Urinary bladder (tissue), 4 donors: ENCODE data around the gene LYZL6. TPM values are rescaled to one million over a fixed set of nuclear protein-coding genes. Genes with fewer than 3 reads are reported as not detected.
A peak's percentile ranks its signal among the peaks of the same experiment; 100 is the strongest.
"Not testable (repeated sequence)": the region's sequence is repeated elsewhere in the genome, so short reads cannot be mapped to it uniquely, and the experiment has no call there.

Experiments used
- DNase-seq: peaks from one replicate; pipeline ENCODE4 v3.0.0-alpha.2; 2015; ENCODE audit errors: extremely low spot score
- H3K27ac ChIP-seq: one replicate; pipeline ENCODE4 v1.5.1; 2013; ENCODE audit warnings: low read depth, mild to moderate bottlenecking, moderate library complexity
- H3K36me3 ChIP-seq: one replicate; pipeline ENCODE4 v1.6.1; 2013; ENCODE audit warnings: mild to moderate bottlenecking, moderate library complexity; ENCODE audit not compliant: insufficient read depth
- H3K4me1 ChIP-seq: one replicate; pipeline ENCODE4 v1.6.1; 2013; ENCODE audit warnings: mild to moderate bottlenecking, moderate library complexity; ENCODE audit not compliant: insufficient read depth
- H3K4me3 ChIP-seq: one replicate; pipeline ENCODE4 v1.5.1; 2013; ENCODE audit warnings: low read depth, low read length
- WGBS: extraction: QIAGEN DNeasy Blood & Tissue Kit; methylation state at CpG from one replicate; pipeline ENCODE4 v1.1.7; 2013; 5-methylcytosine and 5-hydroxymethylcytosine counted together
- polyA plus RNA-seq: library from polyadenylated mRNA; stranded (reverse); fragments of 200-250 nt; gene quantifications from one replicate; pipeline ENCODE4 v1.2.3, GENCODE V29; 2013
- total RNA-seq: library from RNA; depleted of rRNA; stranded (reverse); fragments of >200 nt; gene quantifications from one replicate; pipeline ENCODE4 v1.2.3, GENCODE V29; 2014
- donor health status: healthy with polysubstance abuse.
- donor health status: healthy.

Gene LYZL6
- total and polyA plus RNA-seq, 2 donors, result not detected

DNA sequence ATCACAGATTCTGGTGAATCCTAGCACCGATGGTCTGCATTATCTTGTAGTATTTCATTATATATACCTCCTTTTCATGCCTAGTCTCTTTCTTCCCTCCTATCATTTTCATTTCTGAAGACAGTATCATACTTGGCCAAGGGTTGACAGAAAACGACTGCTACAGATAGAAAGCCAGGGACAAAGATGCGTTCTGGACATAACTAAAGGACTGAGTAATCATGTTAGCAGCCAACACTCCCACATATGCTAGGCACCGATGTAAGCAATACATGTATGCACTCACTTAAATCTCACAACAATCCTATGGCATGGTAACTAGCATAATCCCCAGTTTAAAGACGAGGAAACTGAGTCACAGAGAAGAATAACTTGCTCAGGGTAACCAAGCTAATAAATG, 35.8 kb downstream of the LYZL6 start:
- DNase-seq, result no peak
- 60% methylated on average over 5 of the region's 5 CpGs for WGBS
- no peak overlapping the region for H3K4me3 ChIP-seq

DNA sequence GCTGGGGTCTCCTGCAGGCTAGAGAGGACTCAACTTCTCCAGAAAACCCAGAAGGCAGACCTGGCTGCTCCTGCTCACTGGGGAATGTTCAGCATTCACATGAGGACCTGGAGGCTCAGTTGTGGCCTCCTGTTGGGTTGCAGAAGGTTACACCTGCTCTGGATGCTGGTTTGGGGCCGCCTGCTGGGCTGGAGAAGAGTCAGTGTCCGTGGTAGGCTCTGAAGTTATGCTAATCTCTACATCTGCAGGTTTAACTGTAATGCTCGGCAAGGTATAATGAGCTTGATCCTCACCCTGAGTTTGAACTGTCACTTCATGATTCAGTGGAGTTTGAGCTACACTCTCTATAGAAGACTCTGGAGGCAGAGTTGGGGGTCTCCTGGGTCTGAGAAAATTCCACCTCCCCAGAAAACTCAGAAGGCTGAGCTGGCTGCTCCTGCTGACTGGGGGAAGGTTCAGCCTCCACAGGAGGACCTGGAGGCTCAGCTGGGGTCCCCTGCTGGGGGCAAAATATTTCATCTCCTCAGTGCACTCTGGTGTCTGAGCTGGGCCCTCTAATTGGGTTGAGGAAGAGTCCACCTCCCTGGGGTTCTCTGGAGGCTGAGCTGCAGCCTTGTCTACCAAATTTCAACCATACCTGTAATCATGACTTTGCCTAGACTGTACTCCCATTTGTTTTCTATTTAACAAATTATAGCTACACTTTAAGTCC, 36.4 kb downstream of the LYZL6 start:
- Histone ChIP-seq H3K4me1 (no peaks in the 10 kb centered on the region), H3K36me3 (no peaks in the 10 kb centered on the region), H3K4me3 (no peak overlapping the region), H3K27ac (no peak overlapping the region)
- WGBS, result 70% methylated on average over 3 of the region's 3 CpGs
- DNase-seq, result no peak

More for the DNA sequence above, 35.8 kb downstream of the LYZL6 start:
- no peaks in the 10 kb centered on the region for H3K36me3 ChIP-seq
- H3K27ac ChIP-seq, result no peak overlapping the region
- no peaks in the 10 kb centered on the region for H3K4me1 ChIP-seq

DNA sequence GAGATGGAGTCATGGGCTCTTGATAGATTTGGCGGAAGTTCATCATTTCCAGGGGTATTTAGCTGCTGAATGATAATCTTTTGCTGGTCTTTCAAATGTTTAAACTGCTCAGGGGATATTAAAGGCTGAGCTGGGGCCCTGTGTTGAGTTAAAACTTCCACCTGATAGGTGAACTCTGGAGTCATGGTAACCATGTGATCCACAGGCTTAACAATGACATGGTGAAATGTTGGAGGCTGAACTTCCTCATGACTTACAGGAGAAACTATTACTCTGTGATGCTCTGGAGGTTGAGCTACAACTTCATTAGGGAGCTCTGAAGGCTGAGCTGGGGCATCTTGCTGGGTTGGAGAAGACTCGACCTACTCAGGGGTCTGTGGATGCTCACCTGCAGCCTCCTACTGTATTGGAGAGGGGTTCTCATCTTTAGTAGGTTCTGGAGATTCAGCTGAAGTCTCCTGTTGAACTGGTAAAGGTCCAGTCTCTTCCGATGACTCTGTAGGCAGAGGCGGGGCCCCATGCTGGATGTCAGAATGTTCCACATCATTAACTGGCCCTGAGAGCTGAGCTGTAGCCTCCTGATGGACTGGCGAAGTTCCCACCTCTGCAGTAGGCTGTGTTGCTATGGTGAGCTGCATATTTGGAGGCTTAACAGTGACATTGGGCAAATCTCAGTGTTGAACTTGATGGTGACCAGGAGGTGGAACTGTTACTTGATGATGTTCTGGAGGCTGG, 37.2 kb downstream of the LYZL6 start:
- WGBS, result 79% methylated on average over 5 of the region's 5 CpGs
- no peaks in the 10 kb centered on the region for H3K4me1 ChIP-seq
- no peaks in the 10 kb centered on the region for H3K36me3 ChIP-seq
- no peak for DNase-seq
- H3K4me3 ChIP-seq, result no peak overlapping the region
- no peak overlapping the region for H3K27ac ChIP-seq

DNA sequence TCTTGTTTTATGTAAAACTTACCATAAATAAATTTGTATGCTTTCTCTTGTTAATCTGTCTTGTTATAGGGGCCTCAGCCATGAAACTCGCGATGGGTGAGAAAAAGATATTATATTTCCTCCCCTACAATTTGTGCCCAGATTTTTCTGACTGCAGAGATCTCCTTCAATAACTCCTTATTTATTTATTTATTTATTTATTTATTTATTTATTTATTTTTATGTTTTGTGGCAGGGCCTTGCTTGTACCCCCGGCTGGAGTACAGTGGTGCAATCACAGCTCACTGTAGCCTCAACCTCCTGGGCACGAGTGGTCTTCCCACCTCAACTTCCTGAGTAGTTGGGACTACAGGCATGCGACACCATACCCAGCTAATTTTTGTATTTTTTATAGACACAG, 40.1 kb downstream of the LYZL6 start:
- Histone ChIP-seq H3K4me1 (no peaks in the 10 kb centered on the region), H3K27ac (no peak overlapping the region), H3K36me3 (no peaks in the 10 kb centered on the region), H3K4me3 (no peak overlapping the region)
- WGBS, result 93% methylated on average over 5 of the region's 5 CpGs
- no peak for DNase-seq

DNA sequence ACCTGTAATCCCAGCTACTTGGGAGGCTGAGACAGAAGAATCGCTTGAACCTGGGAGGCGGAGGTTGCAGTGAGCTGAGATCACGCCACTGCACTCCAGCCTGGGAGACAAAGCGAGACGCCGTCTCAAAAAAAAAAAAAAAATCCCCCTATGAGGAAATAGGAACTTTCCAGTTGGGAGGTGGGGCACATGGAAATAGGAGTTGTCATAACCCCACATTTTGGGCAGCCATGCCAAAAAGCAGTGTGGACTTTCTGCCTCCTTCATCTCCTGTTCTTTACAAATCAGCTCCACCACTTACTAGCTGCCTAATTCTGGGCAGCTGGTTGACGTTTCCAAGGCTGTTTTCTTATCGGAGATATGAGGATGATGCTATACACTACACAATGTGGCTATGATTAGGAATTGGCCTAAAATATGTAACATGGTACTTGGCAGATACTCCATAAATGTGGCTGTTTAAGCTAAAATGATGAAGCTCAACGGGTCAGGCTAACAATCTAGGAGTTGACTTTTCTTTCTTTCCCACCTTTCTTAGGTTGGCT, 41.8 kb downstream of the LYZL6 start:
- Histone ChIP-seq H3K27ac (no peak overlapping the region), H3K36me3 (no peaks in the 10 kb centered on the region), H3K4me3 (no peak overlapping the region), H3K4me1 (no peaks in the 10 kb centered on the region)
- DNase-seq, result no peak
- WGBS, result 75% methylated on average over 9 of the region's 9 CpGs

DNA sequence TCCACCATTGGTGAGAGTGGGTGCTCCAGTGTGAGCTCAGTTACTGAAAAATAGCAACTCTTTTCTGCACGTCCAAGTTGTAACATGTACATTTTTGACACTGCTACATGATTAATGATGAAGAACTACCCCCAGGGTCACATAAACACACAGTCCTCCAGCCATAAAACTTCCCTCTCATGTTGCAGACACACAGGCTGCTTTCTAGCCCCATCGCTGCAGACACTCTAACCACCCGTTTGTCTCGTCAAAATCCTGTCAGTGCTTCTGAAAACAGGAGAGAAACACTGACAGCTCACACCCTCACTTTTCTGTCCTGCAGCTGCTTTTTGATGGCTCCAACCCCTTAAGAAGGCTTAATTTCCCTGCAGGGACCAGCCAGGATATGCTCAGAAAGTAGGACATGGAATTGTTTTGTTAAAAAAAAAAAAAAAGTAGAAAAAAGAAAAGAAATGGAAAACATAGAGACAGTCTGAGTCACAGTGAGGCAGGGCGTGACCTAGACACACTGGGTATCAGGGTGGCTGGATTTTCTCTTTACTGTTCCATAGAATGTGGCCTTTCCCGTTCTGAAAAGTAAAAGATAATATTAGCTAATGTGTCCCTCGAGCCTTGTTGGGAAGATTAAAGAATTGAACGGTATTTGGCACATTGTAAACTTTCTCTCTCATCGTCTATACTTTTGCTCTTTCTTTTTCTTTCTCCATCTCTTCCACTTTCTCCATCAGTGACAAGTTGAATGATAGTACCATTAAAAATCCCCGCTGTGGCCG, 42.6 kb downstream of the LYZL6 start:
- no peak overlapping the region for H3K27ac ChIP-seq
- no peaks in the 10 kb centered on the region for H3K4me1 ChIP-seq
- H3K4me3 ChIP-seq, result no peak overlapping the region
- peak; percentile 25 for DNase-seq
- 38% methylated on average over 11 of the region's 11 CpGs for WGBS
- no peaks in the 10 kb centered on the region for H3K36me3 ChIP-seq

DNA sequence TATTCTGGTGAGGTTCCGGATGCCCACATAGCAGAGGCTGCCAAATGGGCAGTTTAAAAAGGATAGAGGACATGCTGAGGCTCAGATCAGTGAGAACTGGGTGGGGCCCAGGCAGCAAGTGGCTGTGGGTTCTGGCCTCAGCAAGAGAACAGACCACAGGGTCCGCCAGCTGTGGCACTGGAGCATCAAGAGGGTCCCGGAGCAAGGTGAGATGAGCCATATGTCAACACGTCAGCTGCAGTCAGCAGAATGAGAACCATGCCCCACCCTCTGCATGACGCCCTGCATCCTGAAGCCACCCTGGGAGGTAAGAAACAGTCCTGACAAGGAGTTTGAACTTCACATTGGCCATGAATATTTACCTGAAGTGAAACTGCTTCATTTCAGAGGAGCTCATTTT, 43.2 kb downstream of the LYZL6 start:
- Histone ChIP-seq H3K4me3 (no peak overlapping the region), H3K4me1 (no peaks in the 10 kb centered on the region), H3K36me3 (no peaks in the 10 kb centered on the region), H3K27ac (no peak overlapping the region)
- DNase-seq, result no peak
- WGBS, result 62% methylated on average over 5 of the region's 5 CpGs

DNA sequence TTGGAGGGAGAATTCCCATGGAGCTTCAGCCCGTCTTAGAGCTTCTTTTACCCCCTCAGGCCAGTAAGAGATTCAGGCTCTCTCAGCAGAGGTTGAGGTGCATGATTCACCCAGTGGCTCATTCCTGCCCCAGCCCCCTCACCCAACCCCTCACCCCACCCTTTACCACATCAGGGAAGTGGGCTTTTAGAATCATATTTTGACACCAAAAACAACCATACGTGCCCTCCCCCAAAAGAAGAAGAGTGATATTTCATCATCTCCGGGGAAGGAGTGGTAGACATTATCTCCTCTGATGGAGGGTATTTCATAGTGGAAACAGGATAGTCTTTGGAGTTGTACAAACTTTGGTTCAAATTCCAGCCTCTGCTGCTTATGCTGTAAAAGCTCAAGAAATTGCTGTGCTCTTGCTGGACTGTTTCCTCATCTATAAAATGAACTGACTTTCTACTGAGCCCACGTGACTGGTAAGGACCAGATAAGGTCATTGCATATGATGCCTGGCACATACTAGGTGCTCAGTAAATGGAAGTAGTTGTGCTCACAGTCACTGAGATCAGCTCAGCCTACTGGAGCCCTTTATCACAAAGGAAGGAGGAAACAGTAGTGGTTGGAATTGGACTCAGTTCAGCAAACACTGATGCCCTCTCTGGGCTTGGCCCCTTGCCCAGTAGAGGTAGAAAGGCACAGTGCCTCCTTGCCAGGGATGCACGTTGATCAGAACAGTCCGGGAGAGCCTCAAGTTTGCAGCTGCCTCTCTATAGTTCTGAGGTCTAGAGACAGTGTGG, 45.0 kb downstream of the LYZL6 start:
- DNase-seq, result no peak
- Histone ChIP-seq H3K4me1 (no peaks in the 10 kb centered on the region), H3K4me3 (no peak overlapping the region), H3K27ac (no peak overlapping the region), H3K36me3 (no peaks in the 10 kb centered on the region)
- 58% methylated on average over 6 of the region's 6 CpGs for WGBS

DNA sequence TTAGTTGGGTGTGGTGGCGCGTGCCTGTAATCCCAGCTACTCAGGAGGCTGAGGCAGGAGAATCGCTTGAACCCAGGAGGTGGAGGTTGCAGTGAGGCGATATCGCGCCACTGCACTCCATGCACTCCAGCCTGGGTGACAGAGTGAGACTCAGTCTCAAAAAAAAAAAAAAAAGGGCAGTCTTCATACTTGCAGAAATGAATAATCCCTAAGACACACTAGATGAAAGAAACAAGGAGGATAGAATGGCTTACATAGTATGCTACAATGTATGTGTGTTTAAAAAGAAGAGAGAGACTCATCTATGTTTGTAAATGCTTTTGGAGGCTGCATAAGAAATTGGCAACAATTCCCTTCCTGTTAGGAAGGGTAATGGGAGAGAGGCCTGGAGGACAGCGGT, 45.7 kb downstream of the LYZL6 start:
- not testable (repeated sequence) for H3K36me3 ChIP-seq, H3K4me1 ChIP-seq, H3K4me3 ChIP-seq, H3K27ac ChIP-seq, DNase-seq
- WGBS, result 95% methylated on average over 7 of the region's 7 CpGs

DNA sequence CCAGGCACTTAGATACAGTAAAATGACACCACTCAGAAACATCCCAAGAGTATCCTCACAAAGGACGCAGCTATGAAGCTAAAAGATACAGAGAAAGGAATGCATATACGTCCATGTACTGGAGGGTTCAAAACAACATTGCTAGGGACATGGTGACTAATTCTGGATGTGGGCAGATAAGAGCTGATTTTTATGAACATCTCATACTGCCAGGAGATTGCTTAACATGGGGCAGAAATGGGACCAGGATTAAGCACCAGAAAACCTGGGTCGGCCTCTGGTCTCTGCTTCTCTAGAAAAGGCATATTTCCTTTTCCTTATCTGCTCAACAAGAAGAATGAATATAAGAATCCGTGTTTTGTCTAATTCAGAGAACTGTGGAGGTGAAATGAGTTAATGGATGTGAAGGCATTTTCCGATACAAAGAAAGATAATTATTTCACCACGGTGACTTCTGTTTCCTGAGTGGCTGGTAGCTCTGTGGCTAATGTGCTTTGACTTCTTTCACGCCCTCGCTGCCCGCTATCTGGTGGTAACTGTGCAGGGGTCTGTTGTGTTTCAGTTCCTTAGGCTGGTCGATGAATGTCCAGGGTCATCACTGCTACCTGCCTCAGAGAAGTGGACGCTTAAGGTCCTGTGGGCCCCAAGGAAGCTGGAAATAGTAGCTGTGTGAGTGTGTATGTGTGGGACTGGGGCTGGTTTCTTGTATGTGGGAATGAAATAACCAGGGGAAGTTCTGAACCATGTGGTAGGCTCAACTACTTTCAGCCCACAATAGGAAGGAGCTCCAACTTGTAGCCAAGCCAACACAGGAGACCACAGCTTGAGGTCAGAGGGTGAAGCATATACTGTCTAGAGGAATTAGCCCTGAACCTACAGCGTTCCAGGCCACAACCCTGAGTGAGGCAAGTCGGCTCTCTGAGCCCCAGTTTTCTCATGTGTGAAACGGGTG, 47.6 kb downstream of the LYZL6 start:
- Histone ChIP-seq H3K36me3 (no peaks in the 10 kb centered on the region), H3K4me1 (no peaks in the 10 kb centered on the region), H3K4me3 (no peak overlapping the region), H3K27ac (no peak overlapping the region)
- WGBS, result 77% methylated on average over 14 of the region's 14 CpGs
- no peak for DNase-seq

DNA sequence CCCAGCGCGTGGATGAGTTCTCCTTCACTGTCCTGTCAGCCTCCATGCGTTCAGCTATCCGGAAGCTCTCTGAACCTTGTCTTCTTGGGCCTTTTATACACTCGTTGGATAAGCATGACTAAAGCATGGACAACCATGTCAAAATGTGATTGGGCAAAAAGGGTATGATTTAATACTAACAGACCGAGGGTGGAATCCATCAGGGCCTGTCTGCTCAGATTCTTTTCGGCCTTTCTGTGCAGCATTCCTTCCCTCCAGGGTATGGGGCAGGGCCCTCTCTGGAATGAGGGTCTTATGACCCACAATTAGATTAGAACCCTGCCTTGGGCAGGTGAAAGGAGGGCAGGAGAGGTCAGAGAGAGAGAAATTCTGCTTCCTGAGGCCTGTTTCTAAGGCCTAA, 49.3 kb downstream of the LYZL6 start:
- no peak for DNase-seq
- Histone ChIP-seq H3K4me1 (peaks cover 1% of the 10 kb centered on the region), H3K36me3 (no peaks in the 10 kb centered on the region), H3K27ac (no peak overlapping the region), H3K4me3 (no peak overlapping the region)
- 92% methylated on average over 7 of the region's 7 CpGs for WGBS

DNA sequence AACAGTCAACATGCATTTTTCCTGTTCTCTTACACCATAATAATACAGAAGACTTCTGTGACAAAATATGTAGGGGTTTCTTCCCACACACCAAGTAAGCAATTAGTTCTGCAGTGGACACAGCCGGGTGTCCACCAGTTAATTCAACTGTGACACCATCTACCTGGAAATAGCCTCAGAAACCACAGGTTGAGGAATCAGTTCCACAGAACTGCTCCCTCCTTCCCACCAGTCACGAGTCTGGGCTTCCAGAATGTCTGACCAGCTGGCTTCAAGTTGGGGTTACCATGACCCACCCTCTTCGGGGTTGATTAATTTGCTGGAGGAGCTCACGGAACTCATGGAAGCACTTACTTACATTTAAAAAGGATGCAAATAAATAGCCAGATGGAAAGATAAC, 49.8 kb downstream of the LYZL6 start:
- no peak for DNase-seq
- Histone ChIP-seq H3K36me3 (no peaks in the 10 kb centered on the region), H3K4me1 (peaks cover 1% of the 10 kb centered on the region), H3K4me3 (no peak overlapping the region), H3K27ac (no peak overlapping the region)
- WGBS, result 93% methylated on average over 4 of the region's 4 CpGs
